CD4-positive, alpha-beta memory T cell (primary cell): ENCODE measurements around the gene TAF11L5. TPM values are rescaled to one million over a fixed set of nuclear protein-coding genes. Genes with fewer than 3 reads are reported as not detected.
"Not testable (repeated sequence)": the region's sequence is repeated elsewhere in the genome, so short reads cannot be mapped to it uniquely, and the experiment has no call there.

Source experiments
- CTCF ChIA-PET: fragments of 350-600 bp; sonication (Branson Sonifier 250); formaldehyde crosslinking; loops from one replicate; lab custom pipeline; 2021; ENCODE audit warnings: inconsistent platforms; ENCODE audit not compliant: partially characterized antibody; lab: Charles Lee
- POLR2A ChIA-PET: fragments of 350-600 bp; sonication (Branson Sonifier 250); formaldehyde crosslinking; loops from one replicate; lab custom pipeline; 2021; ENCODE audit not compliant: partially characterized antibody; lab: Charles Lee
- DNase-seq, 5 donors: peaks; one replicate each; pipeline versions ENCODE4 v3.0.0 to v3.0.0-alpha.2; 2020 to 2022; ENCODE audit warnings: mixed read lengths in 1 of 5
- H3K27ac ChIP-seq: one replicate; pipeline ENCODE4 v1.7.0; 2013; ENCODE audit warnings: low read depth, low read length
- H3K27me3 ChIP-seq: 2 replicates; pipeline ENCODE4 v1.7.0; 2013; ENCODE audit warnings: mild to moderate bottlenecking, low read length, moderate library complexity; ENCODE audit not compliant: insufficient read depth
- H3K36me3 ChIP-seq: 2 replicates; pipeline ENCODE4 v1.7.0; 2013; ENCODE audit warnings: mild to moderate bottlenecking, low read length, moderate library complexity; ENCODE audit not compliant: insufficient read depth
- H3K4me1 ChIP-seq: 2 replicates; pipeline ENCODE4 v1.7.0; 2013; ENCODE audit warnings: mild to moderate bottlenecking, low read length, moderate library complexity; ENCODE audit not compliant: insufficient read depth
- H3K4me3 ChIP-seq, 2 donors: one replicate each; pipeline ENCODE4 v1.7.0; 2013; ENCODE audit warnings: low read length in 2 of 2, mild to moderate bottlenecking in 1 of 2
- H3K9me3 ChIP-seq, 2 donors: one replicate each; pipeline ENCODE4 v1.7.0; 2013; ENCODE audit warnings: low read length in 2 of 2, control low read depth in 1 of 2; ENCODE audit not compliant: control insufficient read depth in 1 of 2
- H3K27ac Mint-ChIP-seq, 7 donors: one replicate each; pipeline ENCODE4 v1.8.0; 2020 to 2021; ENCODE audit warnings: mixed read lengths in 7 of 7, mild to moderate bottlenecking in 6 of 7, inconsistent platforms in 3 of 7, moderate library complexity in 3 of 7
- H3K27me3 Mint-ChIP-seq, 2 donors: one replicate each; pipeline ENCODE4 v1.8.0; 2020 to 2021; ENCODE audit warnings: mixed read lengths in 2 of 2
- H3K36me3 Mint-ChIP-seq, 2 donors: one replicate each; pipeline ENCODE4 v1.8.0; 2020 to 2021; ENCODE audit warnings: mixed read lengths in 2 of 2, inconsistent platforms in 1 of 2, mild to moderate bottlenecking in 1 of 2
- H3K4me1 Mint-ChIP-seq, 4 donors: one replicate each; pipeline ENCODE4 v1.8.0; 2020 to 2021; ENCODE audit warnings: mixed read lengths in 4 of 4, mild to moderate bottlenecking in 1 of 4
- H3K4me3 Mint-ChIP-seq, 8 donors: one replicate each; pipeline ENCODE4 v1.8.0; 2020 to 2021; ENCODE audit warnings: mixed read lengths in 8 of 8, mild to moderate bottlenecking in 7 of 8, moderate library complexity in 6 of 8, inconsistent platforms in 3 of 8
- H3K9me3 Mint-ChIP-seq, 8 donors: one replicate each; pipeline ENCODE4 v1.8.0; 2020 to 2021; ENCODE audit warnings: mixed read lengths in 8 of 8, mild to moderate bottlenecking in 5 of 8, inconsistent platforms in 3 of 8, moderate library complexity in 1 of 8
- intact Hi-C: fragments of 100-400 bp; cut with micrococcal nuclease; formaldehyde crosslinking; loops from one replicate; pipeline ENCODE4 v1.15.1; 2023
- polyA plus RNA-seq, 2 donors: library from polyadenylated mRNA; unstranded; fragments of 300-500 nt; fragmentation: Illumina TruSeq; gene quantifications; one replicate each; pipeline ENCODE4 v1.2.3, GENCODE V29; 2021
- total RNA-seq, 2 experiments: library from RNA; stranded (reverse); gene quantifications; one replicate each; pipeline ENCODE4 v1.2.3, GENCODE V29; 2021

Gene TAF11L5
- not detected for total RNA-seq
- polyA plus RNA-seq: not detected

GRCh38 chr5:17524935-17525334, at the start of gene TAF11L5:
TAF11L5 (plus strand) TSS chr5:17525235.
- H3K9me3 Mint-ChIP-seq, intact Hi-C loops, H3K36me3 ChIP-seq, H3K27me3 Mint-ChIP-seq, H3K9me3 ChIP-seq, DNase-seq, H3K4me3 ChIP-seq, H3K27ac Mint-ChIP-seq, H3K36me3 Mint-ChIP-seq, H3K4me1 Mint-ChIP-seq, POLR2A ChIA-PET, H3K4me1 ChIP-seq, H3K4me3 Mint-ChIP-seq, H3K27ac ChIP-seq, CTCF ChIA-PET, H3K27me3 ChIP-seq: not testable (repeated sequence)

GRCh38 chr5:17477043-17477442, 48.0 kb upstream of the TAF11L5 start:
- H3K27ac Mint-ChIP-seq: no peak overlapping the region
- CTCF ChIA-PET: no interaction called here
- Histone ChIP-seq H3K27me3 (no peaks in the 10 kb centered on the region), H3K4me1 (no peaks in the 10 kb centered on the region), H3K27ac (no peak overlapping the region), H3K9me3 (no peaks in the 10 kb centered on the region), H3K4me3 (no peak overlapping the region), H3K36me3 (no peaks in the 10 kb centered on the region)
- POLR2A ChIA-PET: no interaction called here
- no peak for DNase-seq
- no peaks in the 10 kb centered on the region for H3K36me3 Mint-ChIP-seq
- H3K27me3 Mint-ChIP-seq: no peaks in the 10 kb centered on the region
- H3K9me3 Mint-ChIP-seq: peaks cover 0 to 6% (median 2%) of the 10 kb centered on the region in 8 donors
- H3K4me1 Mint-ChIP-seq: no peaks in the 10 kb centered on the region
- no peak overlapping the region for H3K4me3 Mint-ChIP-seq
- intact Hi-C loops: no loop called here

GRCh38 chr5:17477573-17478265, 47.3 kb upstream of the TAF11L5 start:
- Mint-ChIP-seq H3K9me3 (peaks cover 0 to 6% (median 2%) of the 10 kb centered on the region in 8 donors), H3K36me3 (no peaks in the 10 kb centered on the region), H3K27ac (no peak overlapping the region), H3K27me3 (no peaks in the 10 kb centered on the region), H3K4me3 (no peak overlapping the region), H3K4me1 (no peaks in the 10 kb centered on the region)
- H3K27ac ChIP-seq: no peak overlapping the region
- ChIA-PET CTCF (no interaction called here), POLR2A (no interaction called here)
- no peaks in the 10 kb centered on the region for H3K9me3 ChIP-seq
- no peaks in the 10 kb centered on the region for H3K36me3 ChIP-seq
- H3K4me3 ChIP-seq: no peak overlapping the region
- intact Hi-C loops: no loop called here
- DNase-seq: no peak
- H3K27me3 ChIP-seq: no peaks in the 10 kb centered on the region
- no peaks in the 10 kb centered on the region for H3K4me1 ChIP-seq

GRCh38 chr5:17481378-17481777, 43.7 kb upstream of the TAF11L5 start:
- Histone ChIP-seq H3K4me3 (no peak overlapping the region), H3K4me1 (no peaks in the 10 kb centered on the region), H3K27ac (no peak overlapping the region), H3K9me3 (no peaks in the 10 kb centered on the region), H3K27me3 (no peaks in the 10 kb centered on the region), H3K36me3 (no peaks in the 10 kb centered on the region)
- DNase-seq: no peak
- ChIA-PET CTCF (no interaction called here), POLR2A (no interaction called here)
- H3K4me1 Mint-ChIP-seq: no peaks in the 10 kb centered on the region
- intact Hi-C loops: no loop called here
- H3K27me3 Mint-ChIP-seq: no peaks in the 10 kb centered on the region
- no peak overlapping the region for H3K27ac Mint-ChIP-seq
- no peak overlapping the region for H3K4me3 Mint-ChIP-seq
- peaks cover 0 to 7% (median under 1%) of the 10 kb centered on the region in 8 donors for H3K9me3 Mint-ChIP-seq
- H3K36me3 Mint-ChIP-seq: no peaks in the 10 kb centered on the region

- Histone ChIP-seq H3K9me3 (no peaks in the 10 kb centered on the region), H3K4me3 (no peak overlapping the region), H3K4me1 (no peaks in the 10 kb centered on the region), H3K27me3 (no peaks in the 10 kb centered on the region), H3K36me3 (no peaks in the 10 kb centered on the region), H3K27ac (no peak overlapping the region)
- Mint-ChIP-seq H3K9me3 (peaks cover 0 to 7% (median under 1%) of the 10 kb centered on the region in 8 donors), H3K36me3 (no peaks in the 10 kb centered on the region), H3K27ac (no peak overlapping the region), H3K27me3 (no peaks in the 10 kb centered on the region), H3K4me3 (no peak overlapping the region), H3K4me1 (no peaks in the 10 kb centered on the region)
- DNase-seq: no peak
- ChIA-PET POLR2A (no interaction called here), CTCF (no interaction called here)
- intact Hi-C loops: no loop called here
These were observed 42.2 kb upstream of the TAF11L5 start for GRCh38 chr5:17482790-17483189.

- H3K4me3 ChIP-seq, intact Hi-C loops, DNase-seq, H3K27ac ChIP-seq, H3K27ac Mint-ChIP-seq, CTCF ChIA-PET, H3K4me3 Mint-ChIP-seq, H3K36me3 Mint-ChIP-seq, H3K36me3 ChIP-seq, H3K4me1 Mint-ChIP-seq, H3K4me1 ChIP-seq, POLR2A ChIA-PET, H3K27me3 ChIP-seq, H3K9me3 ChIP-seq, H3K27me3 Mint-ChIP-seq: not testable (repeated sequence)
- peaks cover 0 to 10% (median 3%) of the 10 kb centered on the region in 8 donors for H3K9me3 Mint-ChIP-seq
These were observed 38.4 kb upstream of the TAF11L5 start for GRCh38 chr5:17486464-17487173.

GRCh38 chr5:17487174-17487512, 37.9 kb upstream of the TAF11L5 start:
- H3K4me3 Mint-ChIP-seq: no peak overlapping the region
- intact Hi-C loops: no loop called here
- ChIA-PET CTCF (no interaction called here), POLR2A (no interaction called here)
- H3K9me3 ChIP-seq: no peaks in the 10 kb centered on the region
- H3K27ac ChIP-seq: no peak overlapping the region
- H3K36me3 Mint-ChIP-seq: no peaks in the 10 kb centered on the region
- no peak for DNase-seq
- H3K27me3 ChIP-seq: no peaks in the 10 kb centered on the region
- no peaks in the 10 kb centered on the region for H3K27me3 Mint-ChIP-seq
- H3K27ac Mint-ChIP-seq: no peak overlapping the region
- no peak overlapping the region for H3K4me3 ChIP-seq
- H3K36me3 ChIP-seq: no peaks in the 10 kb centered on the region
- peaks cover 0 to 11% (median 3%) of the 10 kb centered on the region in 8 donors for H3K9me3 Mint-ChIP-seq
- no peaks in the 10 kb centered on the region for H3K4me1 Mint-ChIP-seq
- H3K4me1 ChIP-seq: no peaks in the 10 kb centered on the region
